NT2/D1 (cell line): ENCODE results near the gene DDX43.

Source experiments
- SUZ12 ChIP-seq: IDR thresholded peaks from 2 replicates; pipeline ENCODE4 v1.6.1; 2011; ENCODE audit not compliant: insufficient read length, insufficient read depth; ENCODE audit errors: extremely low read depth
- ZNF274 ChIP-seq: IDR thresholded peaks from 2 replicates; pipeline ENCODE4 v1.6.1; 2011; ENCODE audit warnings: mild to moderate bottlenecking, low read depth, low read length

DNA sequence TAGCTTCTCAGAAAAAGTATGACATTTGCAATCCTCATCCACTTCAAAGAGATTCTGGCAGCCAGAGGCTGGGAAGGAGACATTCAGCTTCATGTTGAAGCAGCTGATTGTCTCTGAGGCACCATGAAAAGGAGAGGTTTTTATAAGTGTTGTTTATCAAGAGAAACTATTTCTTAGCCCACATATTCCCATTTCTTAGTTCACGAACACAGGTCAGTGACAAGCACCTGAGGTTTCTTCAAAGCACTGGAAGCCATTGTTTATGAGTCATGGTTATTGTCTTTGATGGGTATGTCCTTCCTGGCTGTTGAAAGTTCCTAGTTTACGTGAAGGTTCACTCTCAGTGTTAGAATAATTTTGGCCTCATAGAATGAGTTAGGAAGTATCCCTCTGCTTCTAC is 3.0 kb upstream of the DDX43 start:
- TF ChIP-seq ZNF274 (no peak), SUZ12 (no peak)
